HepG2 (cell line): ENCODE data around the gene HMGN4. TPM values are rescaled to one million over a fixed set of nuclear protein-coding genes. Genes with fewer than 3 reads are reported as not detected.

Source experiments
- ATAC-seq: fragments of 200-7000 bp; cut with Tn5 transposase; 3 replicates; pipeline ENCODE4 v1.9.1; 2020; ENCODE audit warnings: mild to moderate bottlenecking, moderate library complexity
- BruUV-seq: library from RNA; stranded (reverse); fragments of 400-500 nt; replicated peaks from 2 replicates; lab custom pipeline; 2021; lab: Mats Ljungman, UMichigan
- CTCF ChIA-PET: fragments of 300-600 bp; formaldehyde crosslinking; extraction: SDS; loops from one replicate; lab custom pipeline; 2021; ENCODE audit warnings: low total read pairs, inconsistent platforms, low intra/inter-chr PET ratio; lab: Yijun Ruan, JAX
- POLR2A ChIA-PET: fragments of 350-600 bp; sonication (Branson Sonifier 250); formaldehyde crosslinking; loops from one replicate; lab custom pipeline; 2020; ENCODE audit warnings: antibody characterized with exemption, inconsistent platforms; lab: Yijun Ruan, JAX
- DNase-seq: peaks from one replicate; pipeline ENCODE4 v3.0.0-alpha.2; 2015; ENCODE audit warnings: low spot score
- FAIRE-seq: peaks from 3 replicates; lab custom pipeline; 2011; peaks lifted over from hg19 to GRCh38; lab: Jason Lieb, UNC
- H2AFZ ChIP-seq: one replicate; pipeline ENCODE4 v1.6.1; 2011; ENCODE audit warnings: low read length, inconsistent platforms
- H3K27ac ChIP-seq: fragments of 300-600 bp; 3 replicates; pipeline ENCODE4 v1.8.0; 2011; ENCODE audit warnings: mixed run types, mild to moderate bottlenecking, mixed read lengths, low read length, inconsistent platforms; ENCODE audit not compliant: insufficient read depth; ENCODE audit errors: extremely low read length
- H3K27me3 ChIP-seq, 2 experiments: fragments of 200-600 bp in 1 of 2; 2 replicates in 1 of 2; 3 replicates in 1 of 2; pipeline versions ENCODE4 v1.6.0 to v1.8.0; 2011; ENCODE audit warnings: low read length in 2 of 2, mild to moderate bottlenecking in 2 of 2, moderate library complexity in 2 of 2, inconsistent platforms in 1 of 2; ENCODE audit not compliant: insufficient read depth in 2 of 2, control insufficient read depth in 1 of 2
- H3K36me3 ChIP-seq, 2 experiments: fragments of 200-600 bp in 1 of 2; replicated peaks in 1 of 2; 2 replicates in 1 of 2; 3 replicates in 1 of 2; pipeline versions ENCODE4 v1.5.1 to v1.8.0; 2011; ENCODE audit warnings: low read length in 2 of 2, inconsistent platforms in 1 of 2; ENCODE audit not compliant: insufficient read depth in 2 of 2, control insufficient read depth in 1 of 2
- H3K4me1 ChIP-seq: 2 replicates; pipeline ENCODE4 v1.5.1; 2012; ENCODE audit warnings: low read length, inconsistent platforms; ENCODE audit not compliant: insufficient read depth
- H3K4me2 ChIP-seq: 2 replicates; pipeline ENCODE4 v1.6.0; 2011; ENCODE audit warnings: low read depth, low read length, inconsistent platforms
- H3K4me3 ChIP-seq, 3 experiments: fragments of 200-600 bp in 1 of 3; sonication (generic), shearing (Covaris generic) in 1 of 3; replicated peaks in 1 of 3; 2 replicates each; pipeline ENCODE4 v1.5.1; 2011 to 2016; ENCODE audit warnings: low read length in 3 of 3, inconsistent platforms in 2 of 3, low read depth in 2 of 3, mild to moderate bottlenecking in 2 of 3, control low read depth in 1 of 3, mixed read lengths in 1 of 3; ENCODE audit not compliant: insufficient read depth in 1 of 3
- H3K79me2 ChIP-seq: one replicate; pipeline ENCODE4 v1.6.1; 2011; ENCODE audit warnings: low read length, inconsistent platforms; ENCODE audit not compliant: insufficient read depth
- H3K9ac ChIP-seq: 2 replicates; pipeline ENCODE4 v1.6.0; 2011; ENCODE audit warnings: mild to moderate bottlenecking, low read depth, low read length, inconsistent platforms; ENCODE audit not compliant: insufficient read depth
- H3K9me3 ChIP-seq: 2 replicates; pipeline ENCODE4 v1.5.1; 2012; ENCODE audit warnings: mild to moderate bottlenecking, low read length
- H4K20me1 ChIP-seq: 2 replicates; pipeline ENCODE4 v1.6.0; 2011; ENCODE audit warnings: inconsistent platforms, mild to moderate bottlenecking, low read length, moderate library complexity; ENCODE audit not compliant: insufficient read depth
- ADNP ChIP-seq: sonication (generic); formaldehyde crosslinking; IDR thresholded peaks from 2 replicates; pipeline ENCODE4 v1.4.0; 2020; ENCODE audit warnings: missing genetic modification reagents
- CBX2 ChIP-seq, 2 experiments: fragments of 200-600 bp in 1 of 2; sonication (generic); formaldehyde crosslinking in 1 of 2; IDR thresholded peaks; 2 replicates each; pipeline versions ENCODE4 v1.7.0 to v1.8.1; 2018 to 2022; ENCODE audit warnings: low read depth in 2 of 2, low read length in 1 of 2, mild to moderate bottlenecking in 1 of 2, missing genetic modification reagents in 1 of 2
- CREM ChIP-seq, 2 experiments: sonication (generic) in 1 of 2; formaldehyde crosslinking in 1 of 2; IDR thresholded peaks; 2 replicates each; pipeline versions ENCODE4 v1.4.0 to v1.6.1; 2016 to 2020; ENCODE audit warnings: antibody characterized with exemption in 1 of 2, mild to moderate bottlenecking in 1 of 2, missing genetic modification reagents in 1 of 2
- FOXK1 ChIP-seq: sonication (generic); formaldehyde crosslinking; IDR thresholded peaks from 2 replicates; pipeline ENCODE4 v1.4.0; 2020; ENCODE audit warnings: low read depth, missing genetic modification reagents, borderline replicate concordance
- GLMP ChIP-seq: sonication (generic); formaldehyde crosslinking; IDR thresholded peaks from 2 replicates; pipeline ENCODE4 v1.9.0; 2021; ENCODE audit warnings: missing genetic modification reagents, mild to moderate bottlenecking, borderline replicate concordance
- HMGXB4 ChIP-seq, 2 experiments: sonication (generic) in 1 of 2; formaldehyde crosslinking in 1 of 2; IDR thresholded peaks; 2 replicates each; pipeline versions ENCODE4 v1.4.0 to v1.6.1; 2018 to 2020; ENCODE audit warnings: missing genetic modification reagents in 2 of 2, borderline replicate concordance in 1 of 2, low read depth in 1 of 2, mild to moderate bottlenecking in 1 of 2, missing biosample characterization in 1 of 2
- NBN ChIP-seq: fragments of 450-650 bp; conservative IDR thresholded peaks from 2 replicates; pipeline ENCODE4 v1.6.1; 2017
- NCOA5 ChIP-seq: sonication (generic); formaldehyde crosslinking; IDR thresholded peaks from 2 replicates; pipeline ENCODE4 v1.4.0; 2020; ENCODE audit warnings: missing genetic modification reagents
- RXRB ChIP-seq: IDR thresholded peaks from 2 replicates; pipeline ENCODE4 v1.6.1; 2016; ENCODE audit warnings: borderline replicate concordance, missing genetic modification reagents, missing compliant biosample characterization
- WIZ ChIP-seq: sonication (generic); formaldehyde crosslinking; IDR thresholded peaks from 2 replicates; pipeline ENCODE4 v1.5.1; 2020; ENCODE audit warnings: mild to moderate bottlenecking, missing genetic modification reagents
- ZBTB20 ChIP-seq: sonication (generic); formaldehyde crosslinking; IDR thresholded peaks from 2 replicates; pipeline ENCODE4 v1.8.1; 2023; ENCODE audit warnings: missing genetic modification reagents, low read depth, mild to moderate bottlenecking, borderline replicate concordance
- ZNF24 ChIP-seq: fragments of 450-650 bp; IDR thresholded peaks from 2 replicates; pipeline ENCODE4 v1.6.1; 2017; ENCODE audit warnings: antibody characterized with exemption, mild to moderate bottlenecking
- ZNF460 ChIP-seq: sonication (generic); formaldehyde crosslinking; IDR thresholded peaks from 2 replicates; pipeline ENCODE4 v1.5.1; 2020; ENCODE audit warnings: missing genetic modification reagents, mild to moderate bottlenecking, borderline replicate concordance
- WGBS: methylation state at CpG from one replicate; pipeline ENCODE4 v1.1.6; 2017; ENCODE audit warnings: low lambda C conversion rate; 5-methylcytosine and 5-hydroxymethylcytosine counted together
- in situ Hi-C: cut with HindIII; loops from 2 replicates; pipeline ENCODE4 v1.10.0; 2017; ENCODE audit warnings: low pct_unique_long_range_greater_than_20kb; ENCODE audit not compliant: extremely low pct_ligation_motif_present
- intact Hi-C: fragments of 100-400 bp; cut with micrococcal nuclease; formaldehyde crosslinking; loops from one replicate; pipeline ENCODE4 v1.10.0; 2022; ENCODE audit not compliant: unreplicated experiment
- polyA plus RNA-seq, 8 experiments: library from polyadenylated mRNA; depleted of rRNA in 3 of 8; stranded (reverse) in 7 of 8; unstranded in 1 of 8; fragments of >200 nt; fragmentation: Illumina TruSeq in 4 of 8; extraction: Trizol in 4 of 8; gene quantifications; 2 replicates each; pipeline versions ENCODE4 v1.2.1 to v1.2.3, GENCODE V29; 2011 to 2016; ENCODE audit warnings: low read depth in 4 of 8, missing spikeins in 1 of 8, mixed read lengths in 1 of 8; ENCODE audit not compliant: insufficient read depth in 1 of 8
- total RNA-seq, 5 experiments: library from RNA; depleted of rRNA; stranded (reverse); fragments of >200 nt; fragmentation: Illumina TruSeq; extraction: Trizol; gene quantifications; 2 replicates each; pipeline ENCODE4 v1.2.3, GENCODE V29; 2016; ENCODE audit warnings: low read depth in 1 of 5
- TF ChIP-seq, protein P1 (sequence below): sonication (generic); formaldehyde crosslinking; IDR thresholded peaks from 2 replicates; pipeline ENCODE4 v1.8.0; 2022; ENCODE audit warnings: mild to moderate bottlenecking, missing genetic modification reagents; ENCODE audit not compliant: insufficient replicate concordance

The HMGN4 gene
- total and polyA plus RNA-seq, 2 of the 13 experiments (the other 11 are each of a cell fraction or from before 2014, with no cell fraction given), result 39.9 to 52.1 TPM

DNA sequence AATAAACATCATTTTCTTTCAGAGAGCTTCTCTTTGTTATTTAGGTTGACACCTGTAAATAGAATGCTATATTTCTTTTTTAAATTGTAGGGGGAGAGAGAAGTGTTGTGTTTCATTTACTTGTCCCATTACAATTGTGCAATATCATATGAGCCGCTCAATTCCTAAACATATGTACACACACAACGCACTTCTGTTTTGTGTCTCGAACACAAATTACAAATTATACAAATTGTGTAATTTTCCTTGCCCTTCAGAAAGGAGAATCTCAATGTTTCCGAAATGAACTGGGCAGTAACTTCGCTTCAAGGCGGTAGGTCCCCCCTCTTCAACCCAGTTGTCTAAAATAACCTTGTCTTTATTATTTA is 55.9 kb downstream of the HMGN4 start (continued):
- TF ChIP-seq, protein P1, sequence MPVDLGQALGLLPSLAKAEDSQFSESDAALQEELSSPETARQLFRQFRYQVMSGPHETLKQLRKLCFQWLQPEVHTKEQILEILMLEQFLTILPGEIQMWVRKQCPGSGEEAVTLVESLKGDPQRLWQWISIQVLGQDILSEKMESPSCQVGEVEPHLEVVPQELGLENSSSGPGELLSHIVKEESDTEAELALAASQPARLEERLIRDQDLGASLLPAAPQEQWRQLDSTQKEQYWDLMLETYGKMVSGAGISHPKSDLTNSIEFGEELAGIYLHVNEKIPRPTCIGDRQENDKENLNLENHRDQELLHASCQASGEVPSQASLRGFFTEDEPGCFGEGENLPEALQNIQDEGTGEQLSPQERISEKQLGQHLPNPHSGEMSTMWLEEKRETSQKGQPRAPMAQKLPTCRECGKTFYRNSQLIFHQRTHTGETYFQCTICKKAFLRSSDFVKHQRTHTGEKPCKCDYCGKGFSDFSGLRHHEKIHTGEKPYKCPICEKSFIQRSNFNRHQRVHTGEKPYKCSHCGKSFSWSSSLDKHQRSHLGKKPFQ (CRISPR knock-in tag), result no peak
- TF ChIP-seq ZNF460 (CRISPR knock-in tag) (no peak), GLMP (CRISPR knock-in tag) (no peak), CREM (IDR thresholded peaks at IDR 0.05) (no peak), CREM (CRISPR knock-in tag; IDR thresholded peaks at IDR 0.05) (no peak), ZBTB20 (CRISPR knock-in tag) (0 out of 2 replicates have a peak, but pooled peaks have one; percentile 9), NBN (no peak)

DNA sequence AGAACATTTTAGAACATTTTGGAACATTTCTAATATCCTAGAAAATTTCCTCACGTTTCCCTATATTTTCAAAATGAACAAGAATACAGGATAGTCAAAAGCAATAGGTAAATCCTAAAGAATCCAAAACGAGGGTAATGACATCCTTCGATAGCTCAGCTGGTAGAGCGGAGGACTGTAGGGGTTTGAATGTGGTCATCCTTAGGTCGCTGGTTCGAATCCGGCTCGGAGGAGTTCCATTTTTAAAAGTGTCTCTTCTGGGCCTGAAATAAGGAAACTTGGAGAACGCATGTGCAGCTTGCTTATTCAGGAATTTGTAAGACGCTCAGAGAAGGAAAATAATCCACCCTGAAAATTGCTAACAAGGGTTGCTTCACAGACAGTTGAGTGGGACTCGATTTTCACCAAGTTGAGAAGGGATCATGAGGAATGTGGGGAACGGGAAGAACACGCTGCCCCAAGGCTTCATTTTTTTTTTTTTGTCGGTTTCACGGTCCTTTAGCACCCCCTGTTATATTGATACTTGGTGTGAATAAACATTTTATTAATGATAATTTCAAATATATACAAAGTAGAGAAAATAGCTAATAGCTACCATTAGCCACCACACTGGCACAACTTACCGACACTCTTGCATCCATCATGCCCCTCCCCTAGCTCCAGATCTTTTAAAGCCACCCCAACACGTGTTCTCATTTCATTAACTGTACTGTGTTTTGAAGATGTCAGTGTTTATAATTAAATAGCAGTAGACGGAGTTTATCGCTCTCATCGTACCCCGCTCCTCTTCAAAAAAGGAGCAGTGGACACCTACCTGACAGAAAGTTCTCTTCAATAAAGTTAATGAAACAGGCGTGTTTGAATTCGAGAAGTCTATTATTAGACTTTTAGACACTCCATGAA is 56.8 kb downstream of the HMGN4 start:
- Histone ChIP-seq H3K4me3 (peak overlapping the region; percentile 71 to 100 (median 88)), H3K4me2 (peak overlapping the region; percentile 87), H3K79me2 (peaks cover 15% of the 10 kb centered on the region), H4K20me1 (no peaks in the 10 kb centered on the region), H3K27me3 (no peaks in the 10 kb centered on the region; a peak in 1 of 5 replicates), H3K4me1 (peaks cover 31% of the 10 kb centered on the region), H3K27ac (peak overlapping the region; percentile 80), H3K9me3 (no peaks in the 10 kb centered on the region), H3K9ac (peak overlapping the region; percentile 46; the same call in 1 of the 2 replicates), H3K36me3 (peaks cover 4 to 19% of the 10 kb centered on the region in 2 experiments), H2AFZ (peak overlapping the region; percentile 38)
- DNase-seq, result peak; percentile 58
- FAIRE-seq, result no peak
- WGBS, result 39% methylated on average over 23 of the region's 23 CpGs
- ChIA-PET POLR2A (interaction anchor here (1.0 to 2.1 kb wide), 11 partner anchors 18 to 1212 kb away, joined by 3 to 12 read pairs (median 5); a partner anchor contains a TSS), CTCF (interaction anchor here (1.0 to 2.9 kb wide), 4 partner anchors 19 to 273 kb away, joined by 3 to 27 read pairs (median 13); no protein-coding TSS in a partner anchor)
- intact Hi-C loops (no loop called here), in situ Hi-C loops (no loop called here)
- peak; percentile 2; the same call in 2 of the 3 replicates for ATAC-seq
- no TSS peak for BruUV-seq
- TF ChIP-seq ZNF24 (peak; percentile 94), RXRB (CRISPR knock-in tag) (peak; percentile 16; the same call in 1 of the 2 replicates), WIZ (no peak), ADNP (CRISPR knock-in tag) (0 out of 2 replicates have a peak, but pooled peaks have one; percentile 27), FOXK1 (CRISPR knock-in tag) (no peak), NCOA5 (CRISPR knock-in tag) (no peak), CBX2 (IDR thresholded peaks at IDR 0.05; ENCODE audit: low read depth, low read length) (no peak), CBX2 (CRISPR knock-in tag; IDR thresholded peaks at IDR 0.05; ENCODE audit: low read depth) (no peak), HMGXB4 (CRISPR knock-in tag; IDR thresholded peaks at IDR 0.05; ENCODE audit: borderline replicate concordance in 1 of 2, low read depth in 1 of 2) (peak in 1 of 2 experiments; percentile 85; a peak in 3 of 4 replicates)
